HG02678 (cell line): ENCODE data around the gene ABCA10.

ENCODE experiments used
- ATAC-seq: cut with Tn5 transposase; IDR thresholded peaks from one replicate; pipeline ENCODE4 v1.9.1; 2021; ENCODE audit warnings: mild to moderate bottlenecking, moderate library complexity; ENCODE audit not compliant: unreplicated experiment

Gene ABCA10

DNA sequence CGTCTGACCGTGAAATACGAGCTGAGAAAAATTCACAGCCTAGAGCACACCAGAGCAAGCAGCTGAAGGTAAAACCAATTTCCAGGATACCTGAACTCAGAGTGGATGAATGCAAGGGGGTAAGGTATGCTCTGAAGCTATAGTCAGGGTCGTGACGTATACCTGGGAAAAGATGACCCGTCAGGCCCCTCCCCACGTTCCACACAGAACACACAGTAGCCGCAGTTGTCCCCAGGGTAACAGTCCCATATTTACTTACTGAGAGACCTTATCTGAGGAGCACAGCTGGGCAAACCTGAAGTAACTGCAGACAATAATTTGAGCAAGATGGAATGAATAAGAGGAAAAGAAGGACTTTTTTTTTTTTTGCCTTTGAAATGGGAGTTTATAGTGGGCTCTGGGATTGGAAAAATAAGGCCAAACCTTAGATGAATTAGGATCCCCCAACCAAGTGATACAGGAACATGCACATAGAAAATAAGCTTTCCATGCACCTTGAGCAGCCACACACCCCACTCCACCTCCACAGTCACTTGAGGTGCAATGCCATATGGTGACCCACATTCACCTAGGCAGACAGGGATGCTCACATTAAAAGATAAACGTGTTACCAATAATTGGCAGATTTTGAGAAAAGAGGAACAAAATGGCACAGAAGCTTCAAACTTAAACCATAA lies 124.9 kb downstream of the ABCA10 start:
- no peak for ATAC-seq

DNA sequence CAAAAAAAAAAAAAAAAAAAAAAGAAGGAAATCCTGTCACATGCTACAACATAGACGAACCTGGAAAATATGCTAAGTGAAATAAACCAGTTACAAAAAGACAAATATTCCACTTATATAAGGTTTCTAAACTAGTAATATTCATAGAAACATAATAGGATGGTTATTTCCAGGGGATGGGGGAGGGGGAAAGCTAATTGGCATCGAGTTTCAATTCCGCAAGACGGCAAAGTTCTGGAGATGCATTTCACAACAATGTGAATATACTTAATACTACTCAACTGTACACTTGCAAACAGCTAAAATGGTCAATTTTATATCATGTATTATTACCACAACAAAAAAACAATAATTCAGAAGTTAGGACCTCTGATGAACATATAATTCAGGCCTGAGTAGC lies 130.0 kb downstream of the ABCA10 start:
- ATAC-seq: no peak
